Endothelial cell of umbilical vein (primary cell): ENCODE results near the gene FCN2. TPM values are rescaled to one million over a fixed set of nuclear protein-coding genes. Genes with fewer than 3 reads are reported as not detected.

Experiments used
- BruUV-seq: library from RNA; stranded (reverse); fragments of 400-500 nt; replicated peaks from 2 replicates; lab custom pipeline; 2021; lab: Mats Ljungman, UMichigan
- CTCF ChIA-PET: fragments of 300-600, 350-600 bp; sonication (Branson Sonifier 250); formaldehyde crosslinking; loops from one replicate; lab custom pipeline; 2021; ENCODE audit warnings: antibody characterized with exemption, inconsistent platforms; lab: Charles Lee
- POLR2A ChIA-PET: fragments of 300-600, 350-600 bp; sonication (Branson Sonifier 250); formaldehyde crosslinking; loops from one replicate; lab custom pipeline; 2021; ENCODE audit warnings: antibody characterized with exemption, inconsistent platforms; lab: Charles Lee
- DNase-seq: peaks from one replicate; pipeline ENCODE4 v3.0.0-alpha.2; 2011; ENCODE audit warnings: low read depth, low spot score
- FAIRE-seq: peaks from 2 replicates; lab custom pipeline; 2011; peaks lifted over from hg19 to GRCh38; lab: Jason Lieb, UNC
- H2AFZ ChIP-seq: 2 replicates; pipeline ENCODE4 v1.6.0; 2012; ENCODE audit warnings: low read depth, low read length, control low read depth, inconsistent platforms
- H3K27ac ChIP-seq: 2 replicates; pipeline ENCODE4 v1.5.1; 2011; ENCODE audit warnings: low read depth, mild to moderate bottlenecking, control low read depth, low read length, moderate library complexity; ENCODE audit not compliant: insufficient read depth
- H3K27me3 ChIP-seq, 2 experiments: 2 replicates each; pipeline versions ENCODE4 v1.6.0 to v1.6.1; 2011; ENCODE audit warnings: low read length in 2 of 2, mixed read lengths in 1 of 2; ENCODE audit not compliant: control insufficient read depth in 2 of 2, insufficient read depth in 2 of 2
- H3K36me3 ChIP-seq, 2 experiments: 2 replicates in 1 of 2; 3 replicates in 1 of 2; pipeline ENCODE4 v1.5.1; 2011; ENCODE audit warnings: low read length in 2 of 2, mild to moderate bottlenecking in 1 of 2, moderate library complexity in 1 of 2; ENCODE audit not compliant: control insufficient read depth in 2 of 2, insufficient read depth in 2 of 2; ENCODE audit errors: extremely low read depth in 1 of 2
- H3K4me1 ChIP-seq: 3 replicates; pipeline ENCODE4 v1.5.1; 2011; ENCODE audit warnings: mild to moderate bottlenecking, low read length; ENCODE audit not compliant: control insufficient read depth, insufficient read depth; ENCODE audit errors: extremely low read depth
- H3K4me2 ChIP-seq: 2 replicates; pipeline ENCODE4 v1.6.1; 2011; ENCODE audit warnings: low read length, control low read depth, mixed read lengths; ENCODE audit not compliant: insufficient read depth
- H3K4me3 ChIP-seq, 3 experiments: fragments of 200-600 bp in 1 of 3; sonication (generic), shearing (Covaris generic) in 1 of 3; replicated peaks in 1 of 3; 2 replicates each; pipeline ENCODE4 v1.5.1; 2011 to 2016; ENCODE audit warnings: control low read depth in 3 of 3, low read length in 3 of 3, mild to moderate bottlenecking in 2 of 3, inconsistent platforms in 1 of 3, low read depth in 1 of 3, moderate library complexity in 1 of 3; ENCODE audit not compliant: insufficient read depth in 1 of 3
- H3K79me2 ChIP-seq: 2 replicates; pipeline ENCODE4 v1.6.0; 2012; ENCODE audit warnings: low read length, inconsistent platforms; ENCODE audit not compliant: control insufficient read depth, insufficient read depth
- H3K9ac ChIP-seq: replicated peaks from 2 replicates; pipeline ENCODE3; 2011; ENCODE audit warnings: low read length, control low read depth; ENCODE audit not compliant: insufficient read depth; ENCODE audit errors: extremely low read depth
- H3K9me1 ChIP-seq: replicated peaks from 3 replicates; pipeline ENCODE4 v1.6.0; 2011; ENCODE audit warnings: mild to moderate bottlenecking, low read length; ENCODE audit not compliant: control insufficient read depth, insufficient read depth; ENCODE audit errors: extremely low read depth
- H3K9me3 ChIP-seq: replicated peaks from 2 replicates; pipeline ENCODE4 v1.5.1; 2012; ENCODE audit warnings: low read length, inconsistent platforms; ENCODE audit not compliant: control insufficient read depth, insufficient read depth
- H4K20me1 ChIP-seq: replicated peaks from 2 replicates; pipeline ENCODE3; 2011; ENCODE audit warnings: mild to moderate bottlenecking, low read length; ENCODE audit not compliant: control insufficient read depth, insufficient read depth; ENCODE audit errors: extremely low read depth
- CTCF ChIP-seq, 2 donors: IDR thresholded peaks; 1 replicate in 1 of 2; 2 replicates in 1 of 2; pipeline ENCODE4 v1.5.1; 2011; ENCODE audit warnings: low read length in 2 of 2, mild to moderate bottlenecking in 2 of 2, moderate library complexity in 2 of 2, control low read depth in 1 of 2, inconsistent platforms in 1 of 2, low read depth in 1 of 2; ENCODE audit not compliant: insufficient read depth in 1 of 2; ENCODE audit errors: extremely low read depth in 1 of 2
- EZH2 ChIP-seq: IDR thresholded peaks from 2 replicates; pipeline ENCODE4 v1.6.1; 2012; ENCODE audit warnings: borderline replicate concordance, low read depth, mild to moderate bottlenecking, moderate library complexity, low read length, inconsistent platforms; ENCODE audit not compliant: severe bottlenecking
- FOS ChIP-seq: IDR thresholded peaks from 2 replicates; pipeline ENCODE4 v1.6.1; 2011; ENCODE audit warnings: mild to moderate bottlenecking, low read length, moderate library complexity, borderline replicate concordance; ENCODE audit not compliant: insufficient read depth
- GATA2 ChIP-seq: IDR thresholded peaks from 2 replicates; pipeline ENCODE4 v1.7.0; 2011; ENCODE audit warnings: low read depth, mild to moderate bottlenecking, moderate library complexity, mixed read lengths, low read length; ENCODE audit not compliant: insufficient read length, insufficient read depth
- JUN ChIP-seq: IDR thresholded peaks from 2 replicates; pipeline ENCODE4 v1.6.1; 2011; ENCODE audit warnings: borderline replicate concordance, low read depth; ENCODE audit not compliant: insufficient read length, insufficient read depth
- MAX ChIP-seq: IDR thresholded peaks from 2 replicates; pipeline ENCODE4 v1.6.1; 2011; ENCODE audit not compliant: insufficient read depth, insufficient read length
- MYC ChIP-seq: IDR thresholded peaks from one replicate; pipeline ENCODE4 v1.6.1; 2011; ENCODE audit warnings: mild to moderate bottlenecking, low read depth, low read length
- POLR2A ChIP-seq: IDR thresholded peaks from 2 replicates; pipeline ENCODE4 v1.6.1; 2012; ENCODE audit warnings: low read depth, mild to moderate bottlenecking, control low read depth, low read length
- POLR2AphosphoS5 ChIP-seq: IDR thresholded peaks from 2 replicates; pipeline ENCODE4 v1.6.1; 2012; ENCODE audit warnings: low read depth, mild to moderate bottlenecking, control low read depth, low read length, moderate library complexity; ENCODE audit not compliant: insufficient read depth
- dilution Hi-C: fragments of 300-500 bp; cut with MboI; formaldehyde crosslinking; loops from one replicate; pipeline ENCODE4 v1.15.0; 2019; ENCODE audit warnings: low sequenced_read_pairs; ENCODE audit not compliant: extremely low pct_ligation_motif_present
- intact Hi-C: fragments of 100-400 bp; cut with micrococcal nuclease; formaldehyde crosslinking; loops from one replicate; pipeline ENCODE4 v1.10.0; 2022
- polyA plus RNA-seq, 4 experiments: library from polyadenylated mRNA; depleted of rRNA in 3 of 4; stranded (reverse) in 3 of 4; unstranded in 1 of 4; fragments of >200 nt; gene quantifications; 2 replicates each; pipeline versions ENCODE4 v1.2.1 to v1.2.3, GENCODE V29; 2011 to 2012; ENCODE audit warnings: missing spikeins in 1 of 4
- total RNA-seq: library from RNA; stranded (reverse); gene quantifications from 2 replicates; pipeline ENCODE4 v1.2.3, GENCODE V29; 2021

The FCN2 gene
- total and polyA plus RNA-seq, 2 donors (not counting 3 experiments of a cell fraction or from before 2014, with no cell fraction given), result not detected

- Histone ChIP-seq H3K27ac (no peak overlapping the region), H3K9ac (no peak overlapping the region), H3K79me2 (no peaks in the 10 kb centered on the region), H4K20me1 (no peaks in the 10 kb centered on the region), H3K36me3 (peaks cover 4 to 29% of the 10 kb centered on the region in 2 experiments), H3K4me3 (no peak overlapping the region), H3K4me1 (no peaks in the 10 kb centered on the region), H3K27me3 (no peaks in the 10 kb centered on the region), H2AFZ (no peak overlapping the region), H3K9me1 (no peaks in the 10 kb centered on the region), H3K4me2 (no peak overlapping the region), H3K9me3 (no peaks in the 10 kb centered on the region)
- FAIRE-seq (no peak), DNase-seq (no peak)
- dilution Hi-C loops (no loop called here), intact Hi-C loops (no loop called here)
- ChIA-PET POLR2A (no interaction called here), CTCF (no interaction called here)
- TF ChIP-seq JUN (no peak), MYC (no peak), CTCF (IDR thresholded peaks at IDR 0.05; ENCODE audit: extremely low read depth in 1 of 2, insufficient read depth in 1 of 2, low read depth in 1 of 2, low read length in 2 of 2) (no peak), GATA2 (no peak), MAX (no peak), EZH2 (no peak), FOS (no peak), POLR2AphosphoS5 (no peak), POLR2A (no peak)
- BruUV-seq, result no TSS peak
These were observed 46.2 kb upstream of the FCN2 start for GRCh38 chr9:134834217-134834956.
